Stimulated activated CD8-positive, alpha-beta memory T cell treated with anti-CD3 and anti-CD28 coated beads, Interleukin-2, amount 100 ng/mL, for 1 hour (primary cell): Measurements from ENCODE around the gene PGGHG.
"Not testable (repeated sequence)": the region's sequence is repeated elsewhere in the genome, so short reads cannot be mapped to it uniquely, and the experiment has no call there.

ENCODE experiments used
- DNase-seq, 2 donors: peaks; one replicate each; pipeline ENCODE4 v3.0.0-alpha.2; 2020; ENCODE audit warnings: low read depth in 2 of 2

The PGGHG gene

GRCh38 chr11:297586-298405, 8.9 kb downstream of the PGGHG start:
- no peak for DNase-seq

GRCh38 chr11:298406-299065, 9.6 kb downstream of the PGGHG start:
- DNase-seq: no peak

DNA sequence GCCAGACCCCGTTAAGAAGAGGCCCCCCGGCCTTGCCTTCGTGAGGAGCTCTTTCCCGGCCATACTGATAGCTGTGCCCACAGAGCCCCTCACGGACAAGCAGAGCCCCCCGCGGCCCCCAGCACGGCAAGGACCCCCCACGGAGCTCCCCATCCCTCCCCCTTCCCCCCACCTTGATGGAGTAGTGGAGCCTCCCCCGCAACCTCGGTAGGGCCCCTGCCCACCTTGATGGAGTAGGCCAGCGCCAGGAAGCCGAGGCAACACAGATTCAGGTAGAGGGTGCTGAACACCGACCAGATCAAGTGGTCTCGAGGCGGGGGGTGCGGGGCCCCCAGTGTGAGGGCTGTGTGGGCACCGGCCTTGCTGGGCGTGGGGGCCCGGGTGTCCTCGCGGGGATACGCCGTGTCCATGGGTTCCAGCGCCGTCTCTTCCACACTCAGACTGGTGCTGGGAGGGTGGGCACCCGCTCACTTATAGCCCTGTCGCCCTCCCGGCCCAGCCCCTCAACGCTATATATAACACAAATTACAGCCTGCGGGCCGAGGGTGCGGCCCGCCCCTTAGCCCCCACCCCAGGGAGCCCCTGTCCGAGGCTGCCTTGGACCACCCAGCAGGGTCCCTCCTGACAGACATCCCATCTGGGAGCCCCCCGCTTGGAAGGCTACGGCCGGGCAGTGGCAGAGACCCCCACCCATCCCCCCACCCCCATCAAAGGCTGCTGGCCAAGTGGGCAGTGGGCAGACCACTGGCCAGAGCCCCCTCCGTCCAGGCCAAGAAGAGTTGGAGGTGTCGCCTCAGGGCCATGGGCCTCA, 10.4 kb downstream of the PGGHG start, which contains the start of gene IFITM5:
TSS of gene IFITM5 (minus strand) at position 446 of the 811 bp plus-strand sequence. CDS start at position 410, 36 bp downstream.
- DNase-seq: no peak

DNA sequence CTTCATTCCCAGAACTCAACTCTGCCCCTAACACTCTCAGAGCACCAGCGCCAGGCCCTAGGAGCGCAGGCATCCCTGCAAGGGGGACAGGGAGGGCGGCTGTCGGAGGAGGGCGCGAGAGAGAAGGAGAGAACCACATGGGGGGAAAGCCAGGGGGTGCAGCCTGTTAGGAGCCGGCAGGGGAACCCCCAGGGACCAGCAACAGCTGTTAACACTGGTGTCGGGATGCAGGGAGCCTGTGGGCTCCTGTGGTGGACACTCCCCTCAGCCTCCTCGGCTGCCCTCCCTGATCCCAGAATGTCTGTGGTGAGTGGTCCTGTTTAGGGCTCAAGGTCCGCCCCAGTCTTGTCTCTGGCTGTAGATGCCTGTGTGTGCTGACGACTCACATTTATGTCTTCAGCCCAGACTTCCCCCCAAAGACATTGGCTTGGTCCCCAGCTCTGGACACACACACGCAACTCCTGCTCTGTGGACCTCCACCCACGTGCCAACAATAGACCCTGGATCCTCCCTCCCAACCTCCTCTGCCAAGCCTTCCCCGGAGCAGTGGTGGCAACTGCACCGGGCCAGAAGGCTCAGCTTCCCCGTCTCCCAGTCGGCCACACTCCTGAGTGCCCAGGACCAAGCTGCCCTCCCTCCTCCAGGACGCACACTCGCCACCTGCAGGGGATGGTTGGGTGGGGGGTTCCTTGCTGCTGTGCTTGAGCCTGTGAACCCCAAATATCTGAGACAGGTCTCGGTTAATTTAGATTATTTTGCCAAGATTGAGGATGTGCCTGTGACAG, 11.2 kb downstream of the PGGHG start:
- no peak for DNase-seq

GRCh38 chr11:303363-303762, 14.4 kb downstream of the PGGHG start:
- DNase-seq: no peak

DNA sequence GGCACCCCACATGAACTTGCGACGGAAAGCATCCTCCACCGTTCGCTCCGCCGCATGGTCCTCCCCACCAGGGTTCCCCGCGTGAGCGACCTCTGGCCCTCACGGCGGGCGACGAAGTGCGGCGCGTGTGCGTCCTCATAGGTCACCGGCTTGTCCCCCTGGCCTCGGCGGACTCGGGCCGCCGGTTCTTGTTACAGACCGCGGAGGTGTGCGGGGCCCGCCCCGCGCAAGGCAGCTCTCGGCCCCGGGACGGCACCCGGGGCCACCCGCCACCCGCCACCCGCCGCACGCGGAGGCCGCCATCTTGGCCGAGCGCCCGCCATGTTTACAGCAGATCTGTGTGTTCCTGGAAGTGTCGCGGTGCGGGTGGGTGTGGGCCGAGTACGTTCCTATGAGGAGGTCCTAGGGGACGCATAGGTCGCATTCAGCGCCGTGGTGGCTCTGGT, 15.2 kb downstream of the PGGHG start:
- DNase-seq: no peak

- DNase-seq: no peak
Observed at GRCh38 chr11:304915-305843, 16.3 kb downstream of the PGGHG start.

DNA sequence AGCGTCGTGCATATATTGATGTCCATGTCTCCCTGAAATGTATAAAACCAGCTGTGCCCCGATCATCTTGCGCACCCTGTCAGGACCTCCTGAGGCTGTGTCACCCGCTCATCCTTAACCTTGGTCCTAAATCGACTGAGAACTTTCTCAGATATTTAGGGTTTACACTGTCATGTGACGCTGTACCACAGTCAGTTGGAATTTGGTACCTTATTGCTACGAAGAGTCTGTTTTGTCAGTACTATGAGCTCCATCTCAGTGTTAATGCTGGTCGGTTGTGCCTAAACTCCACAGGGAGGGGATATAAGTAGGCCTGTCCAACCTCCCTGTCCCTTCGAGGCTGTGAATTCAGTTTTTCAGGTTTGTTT, 16.9 kb downstream of the PGGHG start:
- no peak for DNase-seq

DNA sequence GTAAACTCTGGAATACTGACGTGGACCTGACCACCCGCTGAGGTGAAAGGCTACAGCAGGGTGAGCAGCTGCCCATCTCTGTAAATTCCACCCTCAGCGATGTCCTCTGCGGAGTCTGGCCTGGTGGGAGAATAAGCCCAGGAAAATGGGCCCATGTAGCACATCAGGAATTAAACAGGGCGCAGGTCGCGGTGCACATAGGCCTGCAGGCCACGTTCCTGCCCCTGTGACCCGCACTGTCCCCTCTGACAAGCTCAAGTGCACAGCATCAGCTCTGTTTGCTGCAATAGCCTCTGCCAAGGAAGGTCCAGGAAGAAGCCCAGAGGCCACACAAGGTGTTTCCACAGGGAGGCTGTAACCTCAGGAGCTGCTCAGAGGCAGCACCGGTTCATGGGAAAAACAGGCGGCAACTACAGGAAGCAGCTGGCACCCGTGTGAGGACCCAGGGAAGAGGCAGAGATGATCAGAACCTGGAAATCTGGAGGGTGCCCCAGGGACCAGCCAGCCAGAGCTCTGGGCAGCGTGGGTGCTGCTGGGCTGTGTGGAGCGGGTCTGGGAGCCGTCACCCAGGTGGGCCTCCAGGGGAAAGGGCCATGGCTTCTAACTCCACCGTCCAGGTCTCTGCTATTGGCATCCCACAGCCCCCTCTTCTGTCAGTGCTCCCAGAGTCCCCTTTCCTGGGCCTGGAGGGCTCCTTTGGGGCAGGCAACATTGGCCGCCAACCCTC, 17.9 kb downstream of the PGGHG start:
- no peak for DNase-seq

GRCh38 chr11:307766-308708, 19.1 kb downstream of the PGGHG start, which contains the start of gene IFITM2:
Gene IFITM2 (plus strand): TSS chr11:307816. CDS start chr11:308193, 377 bp downstream.
- not testable (repeated sequence) for DNase-seq

- DNase-seq: not testable (repeated sequence)
Observed at GRCh38 chr11:308740-309665, 20.1 kb downstream of the PGGHG start.

DNA sequence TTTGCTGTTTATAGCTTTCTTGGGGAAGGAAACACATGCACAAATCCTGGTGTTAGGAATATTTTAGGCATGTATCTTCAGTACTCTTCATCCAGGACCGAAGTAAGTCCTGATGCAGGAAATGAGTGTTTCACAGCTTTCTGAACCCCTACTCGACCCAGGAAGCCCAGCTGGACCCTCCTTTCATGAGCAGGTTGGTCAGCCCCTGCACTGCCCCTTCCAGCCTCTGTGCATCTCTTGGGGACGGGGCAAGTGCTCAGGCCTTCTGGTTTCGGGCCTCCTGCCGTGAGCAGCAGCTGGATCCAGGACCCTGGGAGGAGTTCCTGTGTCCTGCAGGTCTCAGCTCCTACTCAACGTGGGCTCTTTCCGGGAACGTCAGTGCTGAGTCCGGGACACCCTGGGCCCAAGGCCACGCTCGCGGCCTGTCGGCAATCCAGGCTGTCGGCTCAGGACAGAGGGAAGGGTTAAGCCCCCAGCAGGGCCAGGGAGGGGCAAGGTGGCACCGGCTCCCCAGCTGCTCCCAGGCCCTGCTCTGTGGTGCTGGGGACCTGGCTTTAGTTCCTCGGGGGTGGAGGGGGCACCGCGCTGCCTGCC, 21.1 kb downstream of the PGGHG start:
- DNase-seq: not testable (repeated sequence)

DNA sequence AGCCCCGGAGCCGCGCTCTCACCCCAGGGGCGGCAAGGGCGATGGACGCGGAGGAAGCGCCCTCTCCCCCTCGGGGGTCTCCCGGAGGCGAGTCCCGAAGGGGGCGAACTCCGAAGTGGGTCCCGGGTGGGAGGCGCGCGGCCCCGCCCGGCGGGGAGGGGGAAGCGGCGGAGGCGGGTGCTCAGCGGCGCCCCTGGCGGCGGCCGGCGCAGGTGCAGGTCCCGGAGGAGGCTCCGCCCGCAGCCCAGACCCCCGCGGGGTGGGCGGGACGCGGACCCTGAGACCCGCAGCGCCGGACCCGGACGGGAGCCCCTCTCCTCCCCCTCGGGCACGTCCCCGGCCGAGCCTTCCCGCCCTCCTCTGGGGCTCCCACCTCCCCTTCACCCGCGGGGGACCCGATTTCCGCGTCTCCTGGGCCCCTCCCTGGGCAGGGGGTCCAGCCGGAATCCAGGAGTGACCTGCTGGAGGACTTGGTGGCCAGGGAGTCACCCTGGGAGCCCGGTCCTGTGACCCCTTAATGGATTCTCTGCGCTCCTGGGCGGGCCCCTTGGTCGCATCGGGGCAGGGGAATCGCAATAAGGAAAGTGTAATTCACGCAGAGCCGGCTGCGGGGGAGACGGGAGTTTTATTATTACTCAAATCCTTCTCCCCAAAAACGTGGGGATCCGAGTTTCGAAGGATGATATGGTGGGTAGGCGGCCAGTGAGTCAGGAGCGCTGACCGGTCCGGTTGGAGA, 22.3 kb downstream of the PGGHG start:
- DNase-seq: not testable (repeated sequence)

- DNase-seq: no peak
Observed at GRCh38 chr11:312092-312816, 23.3 kb downstream of the PGGHG start.

GRCh38 chr11:313304-313786, 24.4 kb downstream of the PGGHG start:
- no peak for DNase-seq
